DMS153 treated with DMSO at 0.1 percent for 48 hours (cell line): Measurements from ENCODE around the gene CDKAL1.
"Not testable (repeated sequence)": the region's sequence is repeated elsewhere in the genome, so short reads cannot be mapped to it uniquely, and the experiment has no call there.

Experiments
- DNase-seq: peaks from one replicate; lab custom pipeline; 2025; ENCODE audit not compliant: unreplicated experiment; lab: John Stamatoyannopoulos, UW

CDKAL1 gene

DNA sequence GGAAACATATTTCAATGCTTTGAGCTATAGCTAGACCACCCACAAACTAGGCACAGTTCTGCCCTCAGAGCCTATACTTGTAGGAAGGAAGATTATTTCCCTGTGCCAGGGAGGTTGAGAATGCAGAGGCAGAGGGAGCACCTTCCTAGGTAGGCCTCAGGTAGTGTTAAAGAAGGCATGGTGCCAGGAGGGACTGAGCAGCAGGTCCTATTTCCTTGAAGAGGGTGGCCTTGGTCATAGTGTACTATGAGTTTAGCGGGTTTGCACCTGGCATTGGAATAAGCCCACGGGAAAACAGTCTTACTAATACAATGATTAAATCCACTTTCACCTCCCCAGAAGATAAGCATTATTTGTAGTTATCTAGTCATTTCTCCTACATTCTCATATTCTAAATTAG, 375.4 kb downstream of the CDKAL1 start:
- DNase-seq: no peak

DNA sequence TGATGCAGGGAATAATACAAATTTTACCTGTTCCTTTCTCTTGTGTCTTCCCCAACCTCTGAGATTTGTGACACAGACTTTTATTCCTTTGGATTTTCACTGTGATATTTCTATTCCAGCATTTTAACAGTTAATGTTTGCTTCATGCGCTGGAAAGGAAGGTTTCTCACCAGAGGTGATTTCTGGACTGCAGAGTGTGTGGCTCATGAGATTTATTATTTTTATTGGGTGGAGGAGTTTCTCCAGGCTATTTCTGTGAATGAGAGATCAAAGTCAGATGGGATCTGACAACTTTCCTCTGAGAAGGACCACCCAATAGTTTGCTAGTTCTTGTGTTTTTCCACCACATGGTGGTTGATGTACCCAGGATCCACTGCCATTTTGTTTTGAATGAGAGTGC, 377.5 kb downstream of the CDKAL1 start:
- no peak for DNase-seq

DNA sequence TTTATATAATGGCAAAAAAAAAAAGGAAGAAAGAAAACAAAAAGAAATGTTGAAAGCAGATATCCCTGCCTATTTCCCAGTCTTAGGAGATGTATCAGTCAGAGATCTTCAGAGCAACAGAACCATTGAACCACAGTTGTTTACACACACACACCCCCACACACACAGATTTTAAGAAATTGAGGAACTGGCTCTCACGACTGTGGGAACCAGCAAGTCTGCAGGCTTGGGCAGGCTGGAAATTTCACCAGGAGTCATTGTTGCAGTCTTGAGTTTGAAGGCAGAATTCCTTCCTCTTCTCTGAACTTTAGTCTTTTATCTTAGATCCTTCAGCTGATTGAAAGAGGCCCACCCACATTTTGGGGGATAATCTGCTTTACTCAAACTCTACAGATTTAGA, 380.9 kb downstream of the CDKAL1 start:
- DNase-seq: no peak

DNA sequence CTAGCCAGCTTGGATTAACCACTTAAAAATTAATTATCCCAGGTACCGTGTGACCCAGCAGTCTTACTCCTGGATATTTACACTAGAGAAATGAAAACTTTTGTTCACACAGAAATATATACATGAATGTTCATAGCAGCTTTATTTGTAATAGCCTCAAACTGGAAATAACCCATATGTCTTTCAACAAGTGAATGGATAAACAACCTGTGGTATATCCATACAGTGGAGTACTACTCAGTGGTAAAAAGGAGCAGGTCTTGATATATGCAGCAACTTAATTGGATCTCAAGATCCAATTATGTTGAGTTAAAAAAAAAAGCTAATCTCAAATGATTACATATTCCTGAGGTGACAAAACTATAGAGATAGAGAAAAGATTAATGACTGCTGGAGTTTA, 381.4 kb downstream of the CDKAL1 start:
- DNase-seq: no peak

DNA sequence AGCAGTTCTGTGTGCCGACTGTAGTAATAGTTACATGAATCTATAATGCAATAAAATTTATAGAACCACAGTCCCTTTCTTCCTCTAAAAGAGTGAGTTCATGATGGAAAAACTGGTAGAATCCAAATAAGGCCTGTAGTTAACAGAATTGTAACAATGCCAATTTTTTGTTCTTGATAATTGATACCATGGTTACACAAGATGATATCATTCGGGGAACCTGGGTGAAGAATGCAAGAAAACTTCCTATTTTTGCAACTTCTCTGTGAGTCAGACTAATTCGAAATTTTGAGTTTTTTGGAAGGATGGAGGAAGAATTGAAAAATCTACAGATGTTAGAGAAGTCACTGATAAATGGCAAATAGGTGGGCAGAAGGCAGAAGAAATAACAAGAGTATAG, 381.8 kb downstream of the CDKAL1 start:
- DNase-seq: no peak

DNA sequence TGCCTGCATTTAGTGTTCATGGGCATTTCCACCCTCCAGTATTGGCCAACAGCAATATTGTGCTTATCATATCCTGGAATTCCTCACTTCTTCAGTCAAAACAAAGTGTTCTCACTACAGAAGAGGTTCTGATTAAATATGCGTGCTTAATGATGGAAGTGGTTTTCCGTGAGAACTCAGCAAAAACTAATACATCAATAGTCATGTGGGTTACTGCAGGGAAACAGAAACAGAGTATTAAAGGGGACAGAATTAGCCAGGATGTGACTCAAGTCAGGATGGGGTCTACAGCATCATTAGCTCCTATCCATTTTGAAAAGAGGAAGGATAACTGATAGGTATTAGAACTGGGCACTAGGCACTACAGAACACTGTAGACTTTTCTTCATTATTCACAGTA, 384.6 kb downstream of the CDKAL1 start:
- DNase-seq: no peak

DNA sequence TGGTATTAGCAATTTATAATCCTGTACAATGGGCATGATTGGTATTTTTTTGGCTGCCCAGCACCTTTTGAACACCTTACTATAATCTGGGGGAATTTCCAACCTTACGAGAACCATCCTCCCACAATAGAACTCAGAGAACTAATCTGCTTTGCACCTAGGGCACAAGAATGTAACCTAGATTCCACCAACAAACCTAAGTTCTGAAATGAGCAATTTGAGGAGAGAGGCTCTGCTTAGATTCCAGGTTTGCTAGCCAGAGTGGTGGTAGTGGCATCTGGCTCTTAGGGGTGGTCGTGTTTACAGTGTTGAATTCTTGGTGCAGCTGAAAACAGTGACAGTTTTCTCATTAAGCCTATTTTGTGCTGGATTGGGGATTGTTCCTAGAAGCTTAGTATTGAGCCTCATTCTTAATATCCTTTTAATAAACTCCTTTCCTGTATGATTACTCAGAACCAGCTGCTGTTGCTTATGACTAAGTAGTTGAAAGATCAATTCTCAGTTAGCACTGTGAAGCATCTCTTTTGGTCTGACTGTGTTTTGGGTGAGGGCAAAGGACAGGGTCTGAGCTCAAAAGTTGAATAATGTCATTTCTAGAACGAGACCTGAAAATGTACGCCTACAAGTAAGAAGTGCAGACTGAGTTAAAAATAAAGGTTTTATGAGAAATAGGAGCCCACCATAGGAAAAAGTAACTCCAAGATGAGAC, 385.6 kb downstream of the CDKAL1 start:
- no peak for DNase-seq

DNA sequence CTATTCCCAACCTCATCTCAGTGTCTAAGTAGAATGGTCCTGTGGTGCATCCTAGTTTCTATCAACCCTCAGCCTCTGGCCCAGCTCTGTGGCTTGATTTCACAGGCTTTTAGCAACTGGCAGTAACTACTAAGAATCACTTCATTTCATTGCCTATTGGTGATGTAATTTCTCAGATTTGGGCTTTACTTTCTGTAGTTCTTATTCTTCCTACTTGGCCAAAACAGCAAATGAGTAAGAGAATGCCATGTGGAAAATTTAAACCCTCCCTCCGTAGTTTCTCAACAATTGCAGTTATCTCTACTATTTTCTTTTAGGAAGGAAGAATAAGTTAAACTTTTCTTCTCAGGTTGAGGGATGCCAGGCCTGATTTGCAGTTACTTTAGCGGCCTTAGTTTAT, 387.3 kb downstream of the CDKAL1 start:
- no peak for DNase-seq

DNA sequence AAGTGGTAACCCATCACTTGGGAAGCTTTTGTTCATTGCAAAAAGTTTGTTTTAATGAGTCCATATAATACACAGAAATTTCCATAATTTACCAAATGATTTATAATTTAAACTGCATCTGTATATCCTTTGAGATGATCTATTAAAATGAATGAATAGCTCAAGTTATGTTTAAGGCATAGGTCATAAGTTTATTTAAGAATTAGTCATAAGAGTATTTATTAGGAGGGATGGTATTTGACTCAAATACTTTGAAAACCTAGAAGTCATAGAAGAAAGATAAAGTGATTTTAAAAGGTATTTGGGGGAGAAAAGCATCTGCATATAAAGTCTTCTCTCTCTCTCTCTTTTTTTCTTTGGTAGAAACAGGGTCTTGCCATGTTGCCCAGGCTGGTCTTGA, 388.5 kb downstream of the CDKAL1 start:
- no peak for DNase-seq

DNA sequence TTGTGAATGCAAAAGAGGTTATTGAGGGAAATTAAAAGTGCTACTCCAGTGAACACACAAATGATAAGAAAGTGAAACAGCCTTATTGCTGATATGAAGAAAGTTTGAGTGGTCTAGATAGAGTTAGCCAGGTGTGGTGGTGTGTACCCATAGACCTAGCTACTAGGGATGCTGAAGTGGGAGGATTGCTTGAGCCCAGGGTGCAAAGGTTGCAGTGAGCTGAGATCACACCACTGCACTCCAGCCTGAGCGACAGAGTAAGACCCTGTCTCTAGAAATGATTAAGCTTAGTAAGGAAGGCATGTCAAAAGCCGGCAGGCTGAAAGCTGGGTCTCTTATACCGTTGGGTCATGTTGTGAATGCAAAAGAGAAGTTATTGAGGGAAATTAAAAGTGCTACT, 389.8 kb downstream of the CDKAL1 start:
- not testable (repeated sequence) for DNase-seq

DNA sequence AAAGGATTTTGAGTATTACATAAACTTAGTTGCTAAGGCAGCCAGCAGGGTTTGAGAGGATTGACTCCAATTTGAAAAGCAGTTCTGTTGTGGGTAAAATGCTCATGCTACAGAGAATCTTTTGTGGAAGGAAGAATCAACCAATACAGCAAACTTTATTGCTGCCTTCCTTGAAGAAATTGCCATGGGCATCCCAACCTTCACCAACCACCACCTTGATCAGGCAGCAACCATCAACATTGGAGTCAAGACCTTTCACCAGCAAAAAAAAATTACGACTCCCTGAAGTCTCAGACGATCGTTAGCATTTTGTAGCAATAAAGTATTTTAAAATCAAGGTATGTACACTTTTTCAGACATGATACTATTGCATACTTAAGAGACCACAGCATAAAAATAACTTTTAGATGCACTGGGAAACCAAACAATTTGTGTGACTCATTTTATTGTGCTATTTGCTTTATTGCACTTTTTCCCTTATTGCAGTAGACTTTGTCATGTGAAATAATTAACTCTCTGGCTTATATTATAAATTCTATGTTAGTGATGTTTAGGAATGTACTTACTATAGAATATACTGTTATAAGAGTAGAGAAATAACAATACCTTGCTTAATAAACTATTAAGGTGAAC, 390.8 kb downstream of the CDKAL1 start:
- no peak for DNase-seq

DNA sequence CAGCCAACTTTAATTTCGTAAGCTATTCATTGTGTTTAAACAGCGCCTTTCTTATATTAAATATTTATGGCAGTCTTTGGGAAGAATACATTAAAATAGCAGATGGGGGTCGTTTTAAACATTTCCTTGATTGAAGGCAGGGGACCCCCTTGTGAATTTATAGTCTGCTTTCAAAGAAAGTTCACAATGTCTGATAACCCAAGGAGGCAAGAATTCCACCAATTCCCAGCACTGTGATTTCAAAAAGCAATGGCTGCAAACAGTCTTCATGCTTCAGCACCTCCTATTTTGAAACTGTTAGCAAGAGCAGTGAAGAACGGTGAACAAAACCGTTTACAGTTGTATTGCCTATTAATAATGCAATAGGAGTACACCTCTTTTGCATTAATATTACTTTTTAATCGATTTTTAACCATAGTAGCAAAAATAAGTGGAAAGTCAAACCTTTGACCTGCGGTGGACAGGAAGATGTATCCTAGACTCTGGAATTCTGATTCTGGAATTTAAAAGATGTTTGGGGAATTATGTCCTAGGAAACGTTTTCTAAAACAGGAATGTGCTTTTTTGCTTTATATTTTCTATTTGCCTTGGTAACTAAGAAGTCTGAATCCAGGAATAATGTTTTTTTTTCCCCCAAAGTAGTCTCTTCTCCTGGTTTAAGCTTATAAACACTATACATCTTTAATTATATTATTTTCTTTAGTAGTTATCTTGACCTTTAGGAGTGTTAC, 393.0 kb downstream of the CDKAL1 start:
- DNase-seq: no peak

DNA sequence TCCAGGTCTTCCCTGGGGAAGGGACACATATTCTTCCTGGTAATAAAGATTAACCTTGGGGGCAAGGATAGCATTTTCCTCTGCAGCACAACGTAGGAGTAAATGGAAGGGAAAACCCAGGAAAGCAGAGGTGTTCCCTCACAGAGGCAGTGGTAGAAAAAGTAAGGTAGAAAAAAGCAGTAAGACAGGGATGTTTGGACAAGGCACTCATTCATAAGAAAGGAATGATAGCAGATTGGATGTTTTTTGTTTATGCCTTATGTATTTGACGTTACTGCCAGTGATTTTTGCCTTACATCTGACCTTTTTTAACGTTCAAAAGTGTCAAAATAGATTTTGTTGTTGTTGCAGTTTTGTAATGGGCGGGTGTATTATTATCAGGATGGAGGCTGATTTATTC, 395.0 kb downstream of the CDKAL1 start:
- DNase-seq: no peak

DNA sequence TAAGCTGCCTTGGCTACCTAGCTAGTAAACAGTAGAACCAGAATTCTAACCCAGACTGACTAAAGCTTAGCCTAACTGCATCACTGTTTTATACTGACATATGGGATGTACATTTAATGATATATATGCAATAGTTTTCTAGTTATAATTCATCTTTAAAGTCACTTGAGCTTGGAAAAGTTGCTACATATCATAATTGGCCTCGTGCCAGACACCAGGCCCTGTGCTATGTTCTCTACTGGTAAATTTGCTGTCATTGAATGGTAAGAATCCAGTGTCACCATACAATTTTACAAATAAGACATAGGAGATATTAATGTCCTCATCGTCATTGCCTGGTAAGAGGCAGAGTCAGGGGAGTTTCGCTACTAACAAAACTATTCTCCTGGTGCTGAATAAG, 396.8 kb downstream of the CDKAL1 start:
- no peak for DNase-seq

DNA sequence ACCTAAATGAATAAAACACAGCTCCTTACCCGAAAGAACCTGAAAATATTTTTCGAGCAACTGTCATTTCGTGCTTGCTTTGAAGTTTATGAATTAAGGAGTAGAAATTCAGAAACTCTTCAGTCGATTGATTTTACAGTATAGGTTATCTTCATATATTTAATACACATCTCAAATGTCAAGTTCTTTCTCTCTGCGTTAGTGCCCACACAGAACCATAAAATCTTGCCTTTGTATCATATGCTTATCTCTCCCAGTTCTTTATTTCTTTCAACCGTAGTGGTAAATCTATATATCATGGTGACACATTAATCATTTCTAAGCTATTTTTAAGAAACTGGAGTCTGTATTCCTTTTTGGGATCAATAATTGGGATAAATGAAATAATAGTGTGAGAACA, 397.5 kb downstream of the CDKAL1 start:
- DNase-seq: no peak

DNA sequence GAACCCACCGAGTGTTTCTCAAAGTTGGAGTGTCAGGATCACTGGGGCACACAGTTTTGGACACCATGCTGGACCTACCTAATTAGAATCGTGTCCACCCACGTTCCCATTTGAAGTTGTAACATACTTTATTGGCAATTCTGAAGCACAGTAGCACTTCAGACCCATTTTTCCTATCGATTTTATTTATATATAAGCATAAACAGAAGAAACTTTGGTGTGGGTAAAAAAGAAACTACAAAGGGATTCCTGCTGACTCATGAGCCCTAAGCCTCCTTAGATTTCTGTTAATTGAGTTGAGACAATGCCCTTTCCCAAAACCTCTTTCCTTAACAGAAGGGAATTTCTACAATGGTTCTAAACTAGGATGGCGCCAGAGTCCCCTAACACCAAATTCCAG, 398.0 kb downstream of the CDKAL1 start:
- no peak for DNase-seq

DNA sequence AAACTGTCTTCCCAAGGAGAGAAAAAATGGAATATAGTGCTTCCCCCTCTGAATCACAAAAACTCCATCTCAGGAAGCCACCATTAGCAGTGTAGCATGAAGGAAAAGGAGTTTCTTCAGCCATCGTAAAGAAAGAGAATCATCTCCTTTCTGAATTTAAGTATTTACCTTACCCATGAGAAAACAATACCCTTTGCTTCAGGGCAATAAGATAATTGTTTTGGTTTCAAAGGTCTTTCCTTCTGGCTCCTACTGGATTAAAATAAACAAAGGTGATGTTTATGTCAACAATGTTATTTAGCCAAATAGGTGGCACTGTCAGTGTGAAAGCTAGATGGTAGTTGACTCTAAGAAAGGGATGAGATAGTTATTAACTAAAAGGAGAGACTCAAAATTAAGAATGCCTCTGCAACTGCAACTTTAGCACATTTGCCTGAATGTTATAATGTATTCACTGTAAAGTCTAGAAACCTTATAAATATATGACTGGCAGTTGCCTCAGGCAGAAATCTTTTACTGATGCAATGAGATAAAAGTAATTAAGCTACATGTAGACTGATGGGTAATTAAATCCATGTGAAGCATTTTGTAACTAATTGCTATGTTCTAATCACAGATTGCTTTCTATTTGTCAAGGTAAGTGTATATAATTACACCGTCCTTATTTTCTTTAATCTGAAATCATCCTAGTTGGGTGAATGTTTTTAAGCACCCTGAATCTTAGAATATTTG, 399.0 kb downstream of the CDKAL1 start:
- no peak for DNase-seq

DNA sequence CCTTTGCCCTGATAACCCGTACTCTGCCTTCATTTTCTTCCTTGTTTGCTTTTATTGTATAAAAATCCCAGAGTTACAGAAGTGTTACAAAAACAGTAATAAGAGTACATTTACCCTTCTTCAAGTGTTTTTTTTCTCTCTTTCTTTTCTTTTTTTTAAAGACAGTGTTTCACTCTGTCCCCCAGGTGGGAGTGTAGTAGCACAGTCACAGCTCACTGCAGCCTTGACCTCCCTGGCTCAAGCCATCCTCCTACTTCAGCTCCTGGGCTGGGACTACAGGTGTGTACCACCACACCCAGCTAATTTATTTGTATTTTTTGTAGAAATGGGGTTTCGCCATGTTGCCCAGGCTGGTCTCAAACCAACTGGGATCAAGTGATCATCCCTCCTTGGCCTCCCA, 402.7 kb downstream of the CDKAL1 start:
- no peak for DNase-seq

DNA sequence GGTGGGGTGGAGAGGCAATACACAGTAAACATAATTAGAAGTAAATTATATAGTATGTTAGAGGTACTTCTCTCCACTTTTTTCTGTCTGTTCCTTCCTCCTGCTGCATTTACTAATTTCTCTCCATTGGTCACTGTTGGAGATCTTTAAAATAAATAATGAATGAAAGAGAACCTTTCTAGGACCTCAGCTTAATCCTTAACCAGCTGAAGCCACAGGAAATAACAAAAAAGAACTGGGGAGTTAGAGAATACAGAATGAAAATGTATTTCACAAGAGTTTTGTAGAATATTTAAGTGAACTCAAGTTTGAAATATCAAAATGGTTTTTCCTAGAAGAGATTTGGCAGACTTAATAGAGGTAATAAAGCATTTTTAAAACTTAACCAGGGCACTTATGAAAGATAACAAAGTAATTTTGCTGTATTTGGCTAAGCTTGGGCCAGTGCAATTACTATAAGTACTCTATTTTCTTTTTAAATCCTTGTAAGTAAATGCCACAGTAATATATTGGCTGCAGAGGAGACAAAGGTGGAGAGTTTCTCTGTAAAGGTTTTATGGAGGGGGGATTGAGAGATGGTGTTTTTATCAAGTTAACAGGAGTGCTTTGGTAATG, 405.0 kb downstream of the CDKAL1 start:
- no peak for DNase-seq

DNA sequence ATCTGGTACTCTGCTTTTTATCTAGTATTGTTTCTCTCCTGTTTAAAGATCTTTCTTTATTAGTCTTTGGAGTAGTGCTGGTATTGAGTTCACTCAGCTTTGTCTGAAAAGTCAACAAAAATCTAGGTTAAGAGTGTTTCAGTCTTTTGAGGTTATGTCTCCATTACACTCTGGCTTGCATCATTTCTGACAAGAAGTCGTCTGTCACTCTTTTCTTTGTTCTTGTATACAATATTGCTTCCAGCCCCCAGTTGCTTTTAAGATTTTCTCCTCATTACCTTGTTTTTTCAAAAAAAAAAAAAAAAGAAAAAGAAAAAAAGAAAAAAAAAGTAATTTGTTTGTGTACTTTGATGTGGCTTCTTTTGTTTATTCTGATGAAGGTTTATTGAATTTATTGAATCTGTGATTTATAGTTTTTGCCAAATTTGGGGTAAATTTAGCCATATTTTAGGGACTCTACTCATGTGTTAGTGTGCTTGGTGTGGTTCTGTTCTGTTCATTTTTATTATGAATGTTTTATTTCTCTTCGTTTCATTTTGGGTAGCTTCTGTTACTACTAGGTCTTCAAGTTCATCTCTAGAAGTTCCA, 408.9 kb downstream of the CDKAL1 start:
- no peak for DNase-seq

DNA sequence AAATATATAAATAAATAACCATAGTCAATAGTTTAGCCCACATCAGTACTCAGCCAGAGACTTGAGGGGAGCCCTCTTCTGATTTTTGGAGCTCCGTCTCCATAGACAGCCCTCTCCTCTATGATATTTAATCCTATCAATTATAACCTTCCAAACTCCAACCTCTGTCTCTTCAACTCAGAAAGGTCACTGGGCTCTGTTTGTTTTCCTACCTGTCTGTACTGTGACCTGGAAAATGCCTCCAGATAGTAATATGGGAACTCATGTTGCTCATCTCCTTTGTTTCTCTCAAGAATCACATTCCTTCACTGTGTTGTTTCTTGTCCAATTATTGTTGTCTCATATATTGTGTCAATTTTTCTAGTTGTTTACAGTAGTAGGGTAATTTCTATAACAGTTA, 409.7 kb downstream of the CDKAL1 start:
- no peak for DNase-seq
